NCI-H345 treated with DMSO at 0.1 percent for 48 hours (cell line): ENCODE data around the gene COL5A1.

ENCODE experiments used
- DNase-seq: peaks from one replicate; lab custom pipeline; 2025; ENCODE audit not compliant: unreplicated experiment; lab: John Stamatoyannopoulos, UW

The COL5A1 gene

DNA sequence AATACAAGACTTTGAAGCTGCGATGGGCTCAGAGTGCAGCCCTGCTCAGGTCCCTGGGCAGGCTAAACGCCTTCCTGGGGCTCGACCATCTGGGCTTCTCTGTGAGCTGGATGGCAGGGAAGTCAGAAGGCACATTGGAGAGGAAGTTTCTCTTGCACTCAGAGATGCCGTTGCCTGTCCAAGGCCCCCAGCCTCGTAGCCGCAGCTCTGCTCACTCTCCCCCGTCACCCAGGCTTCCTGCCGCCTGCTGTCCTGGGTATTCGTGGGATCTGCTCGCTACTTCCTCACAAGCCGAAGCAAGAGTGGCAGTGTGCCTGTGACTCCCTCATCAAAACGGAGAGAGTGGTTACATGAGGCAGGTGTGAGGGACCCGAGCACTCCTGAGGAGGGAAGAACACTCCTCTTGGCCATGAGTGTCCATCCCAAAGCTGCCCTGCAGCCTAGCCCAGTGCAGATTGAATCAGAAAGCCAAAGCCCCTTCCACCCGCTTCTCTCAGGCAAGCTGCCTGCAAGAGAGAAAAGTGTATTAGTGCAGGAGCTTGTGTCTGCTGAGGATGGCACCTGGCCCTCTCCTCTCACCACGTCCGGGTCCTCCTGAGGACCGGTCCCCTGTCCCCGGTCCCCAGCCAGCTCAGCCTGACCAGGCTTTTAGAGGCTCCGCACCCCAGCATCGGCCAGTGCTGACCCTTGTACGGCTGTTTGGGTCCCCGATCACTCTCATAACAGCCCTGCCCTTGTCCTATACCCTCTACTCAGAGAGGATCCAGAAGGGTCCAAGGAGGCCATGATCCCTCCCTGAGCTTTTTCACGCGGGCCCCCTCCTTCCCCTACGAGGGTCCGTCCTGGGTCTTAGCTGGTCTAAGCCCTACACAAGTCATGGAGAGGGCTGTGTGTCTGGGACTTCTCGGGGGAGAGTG is 246.3 kb downstream of the COL5A1 start:
- no peak for DNase-seq

DNA sequence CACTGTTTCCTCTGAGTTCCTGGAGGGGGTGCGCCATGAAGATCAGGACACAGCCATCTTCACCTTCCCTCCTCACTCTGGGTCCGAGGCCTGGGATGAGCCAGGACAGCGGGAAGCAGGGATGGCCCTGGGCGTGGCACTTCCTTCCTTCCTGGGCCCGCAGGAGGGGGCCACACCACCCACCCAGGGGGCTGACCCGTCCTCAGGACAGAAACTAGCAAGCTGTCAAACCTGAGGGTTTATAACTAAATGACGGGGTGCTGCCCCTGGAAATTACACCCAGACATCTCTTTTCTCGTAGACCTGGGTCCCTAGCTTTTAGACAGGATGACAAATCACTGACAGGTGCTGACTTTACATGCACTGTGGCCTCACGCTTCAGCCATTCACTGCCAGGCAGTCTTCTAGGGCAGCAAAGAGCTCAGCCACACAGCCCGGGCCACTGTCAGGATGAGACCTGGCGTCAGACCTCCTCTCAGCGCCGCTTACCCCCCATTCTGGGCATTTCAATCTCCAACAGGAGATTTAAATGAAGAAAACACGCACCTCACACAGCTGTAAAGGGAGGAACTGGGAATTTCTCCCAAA is 247.1 kb downstream of the COL5A1 start:
- DNase-seq = no peak

DNA sequence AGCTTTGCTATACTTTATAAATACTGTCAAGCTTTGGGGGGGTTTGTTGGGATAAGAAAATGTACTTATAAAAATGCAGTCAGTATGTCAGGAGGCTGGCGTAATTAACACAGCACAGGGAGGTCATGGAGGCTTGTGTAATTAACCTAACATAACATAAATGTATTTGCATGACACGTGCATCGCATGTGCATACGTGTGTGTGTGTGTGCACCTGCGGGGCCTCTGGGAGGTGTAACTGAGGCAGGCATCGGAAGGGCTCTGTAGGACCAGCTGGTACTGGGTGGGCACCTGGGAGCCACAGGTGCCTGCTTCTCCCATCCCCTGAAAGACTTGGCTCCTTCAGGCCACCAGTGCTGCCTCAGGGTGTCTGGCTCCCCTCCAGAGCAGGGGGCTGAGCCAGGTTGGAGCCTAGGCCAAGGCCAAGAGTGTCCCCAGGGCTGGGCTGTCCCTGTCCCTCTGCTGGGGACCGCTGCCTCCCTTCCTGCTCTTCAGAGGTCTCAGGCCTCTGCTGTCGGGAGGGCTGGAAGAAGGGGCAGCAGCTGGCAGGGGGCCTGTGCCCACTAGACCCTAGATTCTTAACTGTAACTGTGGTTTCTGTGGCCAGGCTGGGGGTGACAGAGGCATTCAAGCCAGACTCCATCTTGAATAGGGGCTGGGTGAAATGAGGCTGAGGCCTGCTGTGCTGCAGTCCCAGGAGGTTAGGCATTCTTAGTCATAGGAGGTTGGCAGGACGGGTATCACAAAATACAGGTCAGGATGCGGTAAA is 248.0 kb downstream of the COL5A1 start:
- no peak for DNase-seq

DNA sequence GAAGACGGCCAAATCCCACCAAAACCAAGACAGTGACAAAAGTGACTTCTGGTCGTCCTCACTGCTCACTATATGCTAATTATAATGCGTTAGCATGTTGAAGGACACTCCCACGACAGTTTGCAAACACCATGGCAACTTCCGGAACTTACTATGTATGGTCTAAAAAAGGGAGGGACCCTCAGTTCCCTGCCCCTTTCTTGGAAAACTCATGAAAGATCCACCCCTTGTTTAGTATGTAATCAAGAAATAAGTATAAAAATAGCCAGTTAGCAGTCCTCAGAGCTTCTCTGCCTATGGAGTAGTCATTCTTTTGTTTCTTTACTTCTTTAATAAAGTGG is 248.5 kb downstream of the COL5A1 start:
- no peak for DNase-seq

DNA sequence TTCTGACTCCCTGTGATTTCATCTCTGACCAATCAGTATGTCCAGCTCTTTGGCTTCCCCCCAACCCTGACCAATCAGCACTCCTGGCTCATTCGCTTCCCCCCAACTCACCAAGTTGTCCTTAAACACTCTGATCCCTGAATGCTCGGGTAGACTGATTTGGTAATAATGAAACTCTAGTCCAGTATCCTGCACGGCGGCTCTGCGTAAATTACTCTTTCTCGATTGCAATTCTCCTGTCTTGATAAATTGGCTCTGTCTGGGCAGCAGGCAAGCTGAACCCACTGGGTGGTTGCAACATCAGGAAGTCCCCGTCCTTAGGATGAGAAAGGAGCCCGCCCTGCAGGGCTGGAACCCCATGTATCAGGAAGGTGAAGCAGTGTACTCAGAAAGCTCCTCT is 249.4 kb downstream of the COL5A1 start:
- no peak for DNase-seq

DNA sequence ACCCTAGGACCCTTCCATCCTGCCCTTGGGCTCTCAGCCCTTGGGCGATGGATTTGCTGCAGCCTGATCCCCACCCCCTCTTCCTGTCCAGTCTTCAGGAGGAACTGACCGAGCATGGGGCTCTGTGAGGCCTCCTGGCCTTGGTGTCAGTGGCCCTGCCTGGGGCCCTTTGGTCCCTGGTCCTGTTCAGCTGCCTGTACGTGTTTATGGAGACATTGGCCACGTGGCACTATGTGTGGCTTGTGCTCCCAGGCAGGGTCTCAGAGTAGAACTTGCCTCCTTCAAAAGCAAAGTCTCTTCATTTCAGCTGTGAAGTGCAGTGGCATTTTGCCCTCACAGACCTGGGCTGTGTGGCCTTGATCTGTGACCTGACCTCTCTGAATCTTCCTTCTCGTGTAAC is 250.1 kb downstream of the COL5A1 start:
- DNase-seq = no peak

DNA sequence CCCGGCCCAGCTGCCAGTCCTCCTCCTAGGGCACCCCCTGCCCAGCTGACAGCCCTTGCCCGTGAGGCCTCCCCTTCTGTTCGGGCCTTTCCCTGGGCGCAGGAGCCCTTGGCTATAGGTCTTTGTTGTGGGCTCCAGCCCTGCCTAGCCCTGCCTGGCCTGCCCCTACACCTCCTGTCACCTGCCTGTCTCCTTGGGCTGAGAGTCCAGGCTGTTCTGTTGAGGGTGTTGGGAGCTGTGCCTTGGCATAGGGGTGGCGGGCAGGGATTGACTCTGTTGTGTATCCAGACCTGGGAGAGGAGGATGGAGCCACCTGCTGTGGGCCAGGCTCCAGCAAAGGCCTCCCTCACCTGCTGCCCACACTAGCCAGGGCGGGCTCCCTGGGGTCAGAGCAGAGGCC is 250.6 kb downstream of the COL5A1 start:
- DNase-seq = no peak

DNA sequence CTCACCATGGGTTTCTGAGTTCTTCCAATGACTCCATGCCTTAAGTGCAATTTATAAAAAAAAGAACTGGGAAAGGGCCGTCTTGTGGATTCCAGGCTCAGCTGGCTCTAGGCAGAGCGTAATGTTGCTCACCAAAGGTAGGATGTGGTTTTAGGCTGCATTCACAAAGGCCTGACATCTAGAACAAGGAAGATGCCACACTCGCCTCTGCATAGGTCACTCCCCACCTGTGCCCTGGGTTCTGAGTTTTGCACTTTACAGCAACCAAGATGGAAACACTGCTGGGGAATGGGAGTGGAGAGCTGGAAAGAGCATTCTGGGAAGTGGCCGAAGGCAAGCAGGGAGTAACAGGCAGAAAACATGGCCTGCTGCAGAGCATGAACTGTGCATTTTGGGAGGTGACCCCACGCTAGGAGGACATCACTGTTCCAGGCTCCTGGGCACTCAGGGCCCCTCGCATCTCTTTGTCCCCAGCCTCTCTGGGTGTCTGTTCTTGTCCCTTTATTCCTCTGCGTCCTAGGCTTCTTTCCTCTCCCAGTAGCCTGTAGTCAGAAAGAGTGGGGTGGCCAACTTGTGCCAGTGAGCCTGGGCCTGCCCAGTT is 251.3 kb downstream of the COL5A1 start:
- DNase-seq = no peak
